ENCODE data around the gene SFTA2.
"Not testable (repeated sequence)": the region's sequence is repeated elsewhere in the genome, so short reads cannot be mapped to it uniquely, and the experiment has no call there.

Gene SFTA2

DNA sequence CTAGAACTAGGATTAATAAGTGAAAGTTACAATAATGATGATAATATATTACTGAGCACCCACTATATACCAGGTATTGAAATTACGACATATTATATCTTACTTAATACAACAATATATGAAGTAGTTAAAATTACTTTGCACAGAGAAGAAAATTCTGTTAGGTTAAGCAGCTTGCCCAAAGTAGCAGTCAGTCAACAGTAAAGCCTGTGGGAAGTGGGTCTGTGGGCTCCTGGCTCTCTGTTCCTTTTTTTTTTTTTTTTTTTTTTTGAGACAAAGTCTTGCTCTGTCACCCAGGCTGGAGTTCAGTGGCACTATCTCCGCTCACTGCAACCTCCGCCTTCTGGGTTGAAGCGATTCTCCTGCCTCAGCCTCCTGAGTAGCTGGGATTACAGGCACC is 28.7 kb downstream of the SFTA2 start:
- TF ChIP-seq, protein P1, sequence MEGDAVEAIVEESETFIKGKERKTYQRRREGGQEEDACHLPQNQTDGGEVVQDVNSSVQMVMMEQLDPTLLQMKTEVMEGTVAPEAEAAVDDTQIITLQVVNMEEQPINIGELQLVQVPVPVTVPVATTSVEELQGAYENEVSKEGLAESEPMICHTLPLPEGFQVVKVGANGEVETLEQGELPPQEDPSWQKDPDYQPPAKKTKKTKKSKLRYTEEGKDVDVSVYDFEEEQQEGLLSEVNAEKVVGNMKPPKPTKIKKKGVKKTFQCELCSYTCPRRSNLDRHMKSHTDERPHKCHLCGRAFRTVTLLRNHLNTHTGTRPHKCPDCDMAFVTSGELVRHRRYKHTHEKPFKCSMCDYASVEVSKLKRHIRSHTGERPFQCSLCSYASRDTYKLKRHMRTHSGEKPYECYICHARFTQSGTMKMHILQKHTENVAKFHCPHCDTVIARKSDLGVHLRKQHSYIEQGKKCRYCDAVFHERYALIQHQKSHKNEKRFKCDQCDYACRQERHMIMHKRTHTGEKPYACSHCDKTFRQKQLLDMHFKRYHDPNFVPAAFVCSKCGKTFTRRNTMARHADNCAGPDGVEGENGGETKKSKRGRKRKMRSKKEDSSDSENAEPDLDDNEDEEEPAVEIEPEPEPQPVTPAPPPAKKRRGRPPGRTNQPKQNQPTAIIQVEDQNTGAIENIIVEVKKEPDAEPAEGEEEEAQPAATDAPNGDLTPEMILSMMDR (IDR thresholded peaks at IDR 0.05; ENCODE audit: insufficient read depth, low read depth, low read length, missing control alignments) = no peak
- no peak for DNase-seq (ENCODE audit: low read depth)
- H3K4me3 ChIP-seq (ENCODE audit: low read length) = no peak overlapping the region

DNA sequence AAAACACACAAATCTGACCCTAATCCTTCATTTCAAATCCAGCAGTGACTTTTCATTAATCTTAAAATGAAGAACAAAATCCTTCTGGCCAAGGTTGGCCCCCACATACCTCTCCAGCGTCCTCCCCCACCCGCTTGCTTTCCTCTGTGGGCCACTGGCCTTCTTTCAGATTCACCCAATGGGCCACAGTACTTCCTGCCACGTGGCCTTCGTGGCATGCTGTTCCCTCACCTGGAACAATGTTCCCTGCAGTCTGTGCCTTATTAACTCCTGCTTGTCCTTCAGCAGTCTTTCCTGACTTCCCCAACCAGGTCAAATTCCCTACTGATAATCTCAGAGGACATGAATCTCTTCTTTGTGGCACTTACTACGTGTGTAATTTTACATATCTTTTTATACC is 29.3 kb downstream of the SFTA2 start:
- TF ChIP-seq, protein P1 (IDR thresholded peaks at IDR 0.05; ENCODE audit: insufficient read depth, low read depth, low read length, missing control alignments) = no peak
- DNase-seq (ENCODE audit: low read depth) = no peak
- no peak overlapping the region for H3K4me3 ChIP-seq (ENCODE audit: low read length)

DNA sequence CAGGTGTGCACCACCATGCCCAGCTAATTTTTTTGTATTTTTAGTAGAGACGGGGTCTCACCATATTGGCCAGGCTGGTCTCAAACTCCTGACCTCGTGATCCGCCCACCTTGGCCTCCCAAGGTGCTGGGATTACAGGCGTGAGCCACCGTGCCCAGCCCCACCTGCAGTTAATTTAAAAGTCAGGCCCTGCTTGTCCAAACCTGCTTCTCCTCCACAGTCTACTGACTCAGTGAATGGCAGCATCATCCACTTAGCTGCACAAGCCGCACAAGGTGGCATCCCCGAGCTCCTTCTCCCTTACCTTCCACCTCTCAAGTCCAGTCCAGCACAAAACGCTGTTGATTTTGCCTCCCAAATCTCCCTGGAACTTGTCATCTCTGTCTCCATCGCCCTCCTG is 29.8 kb downstream of the SFTA2 start:
- peak; percentile 76 for DNase-seq (ENCODE audit: low read depth)
- H3K4me3 ChIP-seq (ENCODE audit: low read length) = not testable (repeated sequence)

DNA sequence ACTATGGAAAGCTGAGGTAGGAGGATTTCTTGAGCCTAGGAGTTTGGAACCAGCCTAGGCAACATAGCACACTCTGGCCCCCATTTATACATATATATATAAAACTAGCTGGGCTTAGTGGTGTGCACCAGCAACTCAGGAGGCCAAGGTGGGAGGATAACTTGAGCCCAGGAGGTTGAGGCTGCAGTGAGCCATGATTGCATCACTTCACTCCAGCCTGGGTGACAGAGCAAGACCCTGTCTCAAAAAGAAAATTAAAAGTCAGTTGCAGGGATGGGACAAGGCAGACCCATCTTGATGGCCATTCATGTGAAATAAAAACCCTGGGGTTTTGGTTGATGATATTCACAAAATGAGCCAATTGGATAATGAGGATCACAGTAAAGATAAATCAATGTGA is 30.5 kb downstream of the SFTA2 start:
- H3K4me3 ChIP-seq (ENCODE audit: low read length) = no peak overlapping the region
- TF ChIP-seq, protein P1 (IDR thresholded peaks at IDR 0.05; ENCODE audit: insufficient read depth, low read depth, low read length, missing control alignments) = no peak
- DNase-seq (ENCODE audit: low read depth) = no peak

DNA sequence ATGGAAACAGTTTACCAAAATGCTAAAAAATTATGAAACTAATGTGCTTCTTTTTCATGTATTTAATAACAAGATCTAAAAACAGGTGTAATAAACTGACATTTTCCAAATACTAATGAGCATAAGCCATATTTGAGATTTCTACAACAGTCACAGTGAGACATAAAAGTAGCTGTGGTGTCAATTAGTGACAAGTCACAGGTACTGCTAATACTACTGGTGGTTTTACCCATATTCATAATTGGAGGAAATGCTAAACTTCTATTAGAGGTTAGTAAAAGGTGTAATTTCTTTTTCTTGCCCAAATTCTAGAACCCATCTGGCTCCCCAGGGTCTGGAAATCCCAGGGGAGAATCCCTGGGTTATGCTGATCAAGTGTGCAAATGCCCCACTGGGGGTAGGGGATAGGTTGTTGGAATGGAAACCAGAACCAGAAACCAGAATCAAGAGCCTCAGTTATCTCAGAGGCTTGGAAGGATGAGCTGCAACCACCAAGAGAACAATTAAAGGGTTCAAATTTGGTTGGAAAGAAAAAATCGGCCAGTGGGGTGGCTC is 31.0 kb downstream of the SFTA2 start:
- H3K4me3 ChIP-seq (ENCODE audit: low read length) = no peak overlapping the region
- TF ChIP-seq, protein P1 (IDR thresholded peaks at IDR 0.05; ENCODE audit: insufficient read depth, low read depth, low read length, missing control alignments) = no peak
- no peak for DNase-seq (ENCODE audit: low read depth)

DNA sequence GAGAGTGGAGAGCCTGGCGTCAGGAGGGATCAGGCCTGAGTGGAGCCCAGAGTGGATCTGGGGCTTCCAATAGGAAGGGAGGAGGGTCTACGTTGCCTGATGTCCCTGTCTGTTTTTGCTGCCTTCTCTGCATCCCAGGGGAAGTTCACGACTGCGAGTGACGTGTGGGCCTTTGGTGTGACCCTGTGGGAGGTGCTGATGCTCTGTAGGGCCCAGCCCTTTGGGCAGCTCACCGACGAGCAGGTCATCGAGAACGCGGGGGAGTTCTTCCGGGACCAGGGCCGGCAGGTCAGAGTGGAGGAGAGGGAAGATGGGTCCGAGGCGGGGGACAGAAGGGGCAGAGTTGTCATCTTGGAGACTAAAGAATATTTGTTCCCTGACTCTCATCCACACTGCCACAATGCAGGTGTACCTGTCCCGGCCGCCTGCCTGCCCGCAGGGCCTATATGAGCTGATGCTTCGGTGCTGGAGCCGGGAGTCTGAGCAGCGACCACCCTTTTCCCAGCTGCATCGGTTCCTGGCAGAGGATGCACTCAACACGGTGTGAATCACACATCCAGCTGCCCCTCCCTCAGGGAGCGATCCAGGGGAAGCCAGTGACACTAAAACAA is 33.1 kb downstream of the SFTA2 start:
- TF ChIP-seq, protein P1 (IDR thresholded peaks at IDR 0.05; ENCODE audit: insufficient read depth, low read depth, low read length, missing control alignments) = no peak
- no peak for DNase-seq (ENCODE audit: low read depth)
- no peak overlapping the region for H3K4me3 ChIP-seq (ENCODE audit: low read length)

DNA sequence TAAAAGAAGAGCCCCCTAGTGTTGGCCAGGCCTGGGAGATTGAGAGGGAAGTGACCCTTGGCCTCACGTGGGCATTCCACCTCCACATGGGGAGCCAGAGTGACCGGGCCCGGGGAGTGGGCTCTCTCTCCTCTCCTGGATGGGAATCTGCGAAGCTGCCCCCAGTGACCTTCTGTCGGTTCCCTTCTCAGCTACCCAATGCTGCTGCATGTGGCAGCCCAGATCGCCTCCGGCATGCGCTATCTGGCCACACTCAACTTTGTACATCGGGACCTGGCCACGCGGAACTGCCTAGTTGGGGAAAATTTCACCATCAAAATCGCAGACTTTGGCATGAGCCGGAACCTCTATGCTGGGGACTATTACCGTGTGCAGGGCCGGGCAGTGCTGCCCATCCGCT is 34.1 kb downstream of the SFTA2 start:
- TF ChIP-seq, protein P1 (IDR thresholded peaks at IDR 0.05; ENCODE audit: insufficient read depth, low read depth, low read length, missing control alignments) = no peak
- H3K4me3 ChIP-seq (ENCODE audit: low read length) = no peak overlapping the region
- DNase-seq (ENCODE audit: low read depth) = no peak

Data from epithelial cell of esophagus (primary cell).